OCI-LY7 (cell line): ENCODE data around the gene KIAA1549. TPM values are rescaled to one million over a fixed set of nuclear protein-coding genes. Genes with fewer than 3 reads are reported as not detected.

Experiments used
- BruUV-seq: library from RNA; stranded (reverse); fragments of 400-500 nt; replicated peaks from 2 replicates; lab custom pipeline; 2021; lab: Mats Ljungman, UMichigan
- CTCF ChIA-PET: fragments of 300-600 bp; sonication (Branson Sonifier 250); formaldehyde crosslinking; loops from one replicate; lab custom pipeline; 2022; ENCODE audit warnings: antibody characterized with exemption; ENCODE audit not compliant: unreplicated experiment; lab: Charles Lee
- POLR2A ChIA-PET: fragments of 300-600 bp; sonication (Branson Sonifier 250); formaldehyde crosslinking; loops from one replicate; lab custom pipeline; 2022; ENCODE audit warnings: antibody characterized with exemption; lab: Charles Lee
- DNase-seq: peaks from one replicate; pipeline ENCODE4 v3.0.0-alpha.2; 2015; ENCODE audit warnings: low spot score
- H2AFZ ChIP-seq: fragments of 200-600 bp; sonication (generic), shearing (Covaris generic); 2 replicates; pipeline ENCODE4 v1.6.1; 2014; ENCODE audit warnings: mild to moderate bottlenecking, antibody characterized with exemption, low read length, moderate library complexity
- H3K27ac ChIP-seq: fragments of 200-600 bp; sonication (generic); 2 replicates; pipeline ENCODE4 v1.5.1; 2014; ENCODE audit warnings: mixed run types, low read depth, mild to moderate bottlenecking, moderate library complexity, low read length, inconsistent platforms; ENCODE audit not compliant: poor library complexity, severe bottlenecking
- H3K36me3 ChIP-seq: fragments of 200-600 bp; sonication (generic); 2 replicates; pipeline ENCODE4 v1.6.1; 2014; ENCODE audit warnings: mild to moderate bottlenecking, antibody characterized with exemption, low read length, moderate library complexity, mixed read lengths; ENCODE audit not compliant: insufficient read depth
- H3K4me1 ChIP-seq: fragments of 200-600 bp; sonication (generic); 2 replicates; pipeline ENCODE4 v1.5.1; 2014; ENCODE audit warnings: mild to moderate bottlenecking, low read length; ENCODE audit not compliant: insufficient read depth, poor library complexity, severe bottlenecking
- H3K4me2 ChIP-seq: fragments of 200-600 bp; sonication (generic); 2 replicates; pipeline ENCODE4 v1.6.1; 2014; ENCODE audit warnings: mild to moderate bottlenecking, low read length
- H3K4me3 ChIP-seq: fragments of 200-600 bp; sonication (generic); 2 replicates; pipeline ENCODE4 v1.5.1; 2014; ENCODE audit warnings: mild to moderate bottlenecking, low read depth, low read length; ENCODE audit not compliant: poor library complexity, severe bottlenecking
- H3K79me2 ChIP-seq: fragments of 200-600 bp; sonication (generic); 2 replicates; pipeline ENCODE4 v1.6.1; 2016; ENCODE audit warnings: low read depth, mild to moderate bottlenecking, low read length, moderate library complexity, mixed read lengths; ENCODE audit not compliant: insufficient read depth
- H3K9me2 ChIP-seq: fragments of 200-600 bp; sonication (generic); 2 replicates; pipeline ENCODE4 v1.6.1; 2016; ENCODE audit warnings: mild to moderate bottlenecking, low read length, mixed read lengths; ENCODE audit not compliant: insufficient read depth
- H3K9me3 ChIP-seq: fragments of 200-600 bp; sonication (generic); 2 replicates; pipeline ENCODE4 v1.6.1; 2014; ENCODE audit warnings: mild to moderate bottlenecking, mixed run types, low read length, mixed read lengths
- H4K20me1 ChIP-seq: fragments of 200-600 bp; sonication (generic); 2 replicates; pipeline ENCODE4 v1.6.1; 2014; ENCODE audit warnings: mild to moderate bottlenecking, antibody characterized with exemption, low read length, moderate library complexity, mixed read lengths; ENCODE audit not compliant: insufficient read depth
- CTCF ChIP-seq: fragments of 200-600 bp; sonication (generic); conservative IDR thresholded peaks from 2 replicates; pipeline ENCODE4 v1.5.1; 2014; ENCODE audit warnings: mild to moderate bottlenecking, antibody characterized with exemption, low read length, moderate library complexity, mixed read lengths
- EZH2phosphoT487 ChIP-seq: fragments of 200-600 bp; sonication (generic); IDR thresholded peaks from 2 replicates; pipeline ENCODE4 v1.6.1; 2018; ENCODE audit warnings: low read depth, borderline replicate concordance, mild to moderate bottlenecking, mixed run types, antibody characterized with exemption, low read length, moderate library complexity, mixed read lengths
- intact Hi-C: fragments of 100-400 bp; cut with micrococcal nuclease; formaldehyde crosslinking; loops from one replicate; pipeline ENCODE4 v1.10.0; 2022; ENCODE audit not compliant: unreplicated experiment
- total RNA-seq, 2 experiments: library from RNA; depleted of rRNA in 1 of 2; stranded (reverse); fragments of >200 nt in 1 of 2; shearing (Covaris generic) in 1 of 2; gene quantifications; 2 replicates each; pipeline ENCODE4 v1.2.3, GENCODE V29; 2014 to 2022

Gene KIAA1549
- total RNA-seq, 2 experiments from 2014 or later = 0.03 to 3.0 TPM

- no peak for DNase-seq
- intact Hi-C loops = no loop called here
- H3K79me2 ChIP-seq = no peaks in the 10 kb centered on the region
- no peaks in the 10 kb centered on the region for H4K20me1 ChIP-seq
- no peak for TF ChIP-seq CTCF
- no peak for TF ChIP-seq EZH2phosphoT487
- no peaks in the 10 kb centered on the region for H3K9me3 ChIP-seq
- H3K27ac ChIP-seq = no peak overlapping the region
- no peak overlapping the region for H3K4me2 ChIP-seq
- no peaks in the 10 kb centered on the region for H3K4me1 ChIP-seq
- ChIA-PET POLR2A (interaction anchor here (0.6 kb wide), 1 partner anchor 354 kb away, joined by 3 read pairs; no protein-coding TSS in a partner anchor), CTCF (no interaction called here)
- BruUV-seq = no TSS peak
- no peaks in the 10 kb centered on the region for H3K36me3 ChIP-seq
- H3K4me3 ChIP-seq = no peak overlapping the region
- H3K9me2 ChIP-seq = no peaks in the 10 kb centered on the region
- H2AFZ ChIP-seq = no peak overlapping the region
Measured at GRCh38 chr7:138881579-138882188, 99.5 kb downstream of the KIAA1549 start.

- Histone ChIP-seq H3K9me2 (no peaks in the 10 kb centered on the region), H4K20me1 (no peaks in the 10 kb centered on the region), H2AFZ (no peak overlapping the region), H3K27ac (no peak overlapping the region), H3K4me2 (no peak overlapping the region), H3K36me3 (no peaks in the 10 kb centered on the region), H3K4me3 (no peak overlapping the region), H3K4me1 (no peaks in the 10 kb centered on the region), H3K79me2 (no peaks in the 10 kb centered on the region), H3K9me3 (no peaks in the 10 kb centered on the region)
- no peak for DNase-seq
- no TSS peak for BruUV-seq
- intact Hi-C loops = no loop called here
- ChIA-PET CTCF (no interaction called here), POLR2A (no interaction called here)
- no peak for TF ChIP-seq CTCF
- TF ChIP-seq EZH2phosphoT487 = no peak
Measured at GRCh38 chr7:138880881-138881578, 100.2 kb downstream of the KIAA1549 start.

- no peaks in the 10 kb centered on the region for H4K20me1 ChIP-seq
- ChIA-PET POLR2A (no interaction called here), CTCF (no interaction called here)
- H3K9me2 ChIP-seq = no peaks in the 10 kb centered on the region
- DNase-seq = no peak
- no peak overlapping the region for H3K27ac ChIP-seq
- intact Hi-C loops = no loop called here
- H3K36me3 ChIP-seq = no peaks in the 10 kb centered on the region
- BruUV-seq = no TSS peak
- H3K79me2 ChIP-seq = no peaks in the 10 kb centered on the region
- H3K4me3 ChIP-seq = no peak overlapping the region
- H3K9me3 ChIP-seq = no peaks in the 10 kb centered on the region
- no peaks in the 10 kb centered on the region for H3K4me1 ChIP-seq
- no peak overlapping the region for H2AFZ ChIP-seq
- TF ChIP-seq CTCF (no peak), EZH2phosphoT487 (no peak)
- H3K4me2 ChIP-seq = no peak overlapping the region
Measured at GRCh38 chr7:138879356-138879755, 101.8 kb downstream of the KIAA1549 start.
